ENCODE results near the gene DUSP23.

DNA sequence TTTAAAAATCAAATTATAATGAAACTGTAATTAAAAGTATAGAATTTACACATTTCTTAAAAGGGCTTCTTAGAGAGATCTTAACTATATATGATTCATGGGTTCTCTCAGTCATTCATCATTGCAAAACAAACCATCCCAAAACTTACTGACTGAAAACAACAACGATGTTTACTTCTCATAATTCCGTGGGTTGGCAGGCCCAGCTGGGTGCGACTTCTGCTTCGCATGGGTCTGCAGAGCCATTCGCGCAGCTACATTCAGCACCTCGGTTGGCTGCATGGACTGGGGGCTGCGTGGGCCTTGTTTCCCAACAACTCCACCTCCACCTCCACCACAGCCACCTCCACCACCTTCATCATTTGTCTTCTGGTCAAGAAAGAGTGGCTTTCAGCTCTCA, 50.0 kb downstream of the DUSP23 start:
- TF ChIP-seq EZH2phosphoT487 (IDR thresholded peaks at IDR 0.05; ENCODE audit: borderline replicate concordance, low read length) (no peak), CTCF (conservative IDR thresholded peaks at IDR 0.05; ENCODE audit: low read depth, low read length) (no peak), EZH2 (IDR thresholded peaks at IDR 0.05; ENCODE audit: low read length, unreplicated experiment) (no peak)

Data from PC-3 (cell line).